Heart left ventricle (tissue), 13 donors: Measurements from ENCODE around the gene XIRP1.

Source experiments
- CTCF ChIP-seq, 12 donors: fragments of 200-600 bp; sonication (generic) in 4 of 12; IDR thresholded peaks; one replicate each; pipeline versions ENCODE4 v1.5.0 to v1.8.0; 2018 to 2022; ENCODE audit warnings: antibody characterized with exemption in 12 of 12, mild to moderate bottlenecking in 5 of 12
- POLR2A ChIP-seq, 2 donors: fragments of 450-650 bp; IDR thresholded peaks; one replicate each; pipeline ENCODE4 v1.6.1; 2017; ENCODE audit warnings: antibody characterized with exemption in 2 of 2, mild to moderate bottlenecking in 2 of 2, moderate library complexity in 2 of 2
- donor health status: ischemic (EF 13 %, LVEDD 7.1; RV severe dilation, severe dysfunction).
- donor health status: DM: no; HTN: yes; CAD: no.
- donor health status: DM: no; HTN: no; CAD: no.
- donor health status: ischemic (EF 25% LVEDD 6.9; RV normal size, moderate dysfunction).
- donor health status: ischemic (EF 25% LVEDD 5.7; RV mildly dilated, moderate dysfunction).
- donor health status: ischemic (EF 35%, LVEDD 5.7; RV mildly dilated, moderate dysfunction).
- donor health status: nonischemic (EF 11% LVEDD 7.7; RV severe dilation, severe dysfunction).
- donor health status: DM: yes; HTN: yes; CAD: no.
- donor health status: PGD.
- donor health status: ischemic (EF 29% LVEDD 5.4; RV normal size, mild dysfunction).
- donor health status: nonischemic (EF 23%, LVEDD 6.1; RV moderate dilation, normal function).

- TF ChIP-seq CTCF (IDR thresholded peaks at IDR 0.05) (no peak), POLR2A (IDR thresholded peaks at IDR 0.05) (no peak)
Observed at GRCh38 chr3:39180183-39180545, 12.2 kb downstream of the XIRP1 start.
